ENCODE results near the gene HIGD1A.

HIGD1A gene

GRCh38 chr3:42801784-42802183 lies 2.5 kb downstream of the HIGD1A start:
- DNase-seq (ENCODE audit: low read depth), result no peak
- TF ChIP-seq, protein P1, sequence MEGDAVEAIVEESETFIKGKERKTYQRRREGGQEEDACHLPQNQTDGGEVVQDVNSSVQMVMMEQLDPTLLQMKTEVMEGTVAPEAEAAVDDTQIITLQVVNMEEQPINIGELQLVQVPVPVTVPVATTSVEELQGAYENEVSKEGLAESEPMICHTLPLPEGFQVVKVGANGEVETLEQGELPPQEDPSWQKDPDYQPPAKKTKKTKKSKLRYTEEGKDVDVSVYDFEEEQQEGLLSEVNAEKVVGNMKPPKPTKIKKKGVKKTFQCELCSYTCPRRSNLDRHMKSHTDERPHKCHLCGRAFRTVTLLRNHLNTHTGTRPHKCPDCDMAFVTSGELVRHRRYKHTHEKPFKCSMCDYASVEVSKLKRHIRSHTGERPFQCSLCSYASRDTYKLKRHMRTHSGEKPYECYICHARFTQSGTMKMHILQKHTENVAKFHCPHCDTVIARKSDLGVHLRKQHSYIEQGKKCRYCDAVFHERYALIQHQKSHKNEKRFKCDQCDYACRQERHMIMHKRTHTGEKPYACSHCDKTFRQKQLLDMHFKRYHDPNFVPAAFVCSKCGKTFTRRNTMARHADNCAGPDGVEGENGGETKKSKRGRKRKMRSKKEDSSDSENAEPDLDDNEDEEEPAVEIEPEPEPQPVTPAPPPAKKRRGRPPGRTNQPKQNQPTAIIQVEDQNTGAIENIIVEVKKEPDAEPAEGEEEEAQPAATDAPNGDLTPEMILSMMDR (IDR thresholded peaks at IDR 0.05; ENCODE audit: control insufficient read depth, extremely low read depth, insufficient read depth), result no peak
- no peak overlapping the region for H3K4me3 ChIP-seq (ENCODE audit: low read depth, low read length)

DNA sequence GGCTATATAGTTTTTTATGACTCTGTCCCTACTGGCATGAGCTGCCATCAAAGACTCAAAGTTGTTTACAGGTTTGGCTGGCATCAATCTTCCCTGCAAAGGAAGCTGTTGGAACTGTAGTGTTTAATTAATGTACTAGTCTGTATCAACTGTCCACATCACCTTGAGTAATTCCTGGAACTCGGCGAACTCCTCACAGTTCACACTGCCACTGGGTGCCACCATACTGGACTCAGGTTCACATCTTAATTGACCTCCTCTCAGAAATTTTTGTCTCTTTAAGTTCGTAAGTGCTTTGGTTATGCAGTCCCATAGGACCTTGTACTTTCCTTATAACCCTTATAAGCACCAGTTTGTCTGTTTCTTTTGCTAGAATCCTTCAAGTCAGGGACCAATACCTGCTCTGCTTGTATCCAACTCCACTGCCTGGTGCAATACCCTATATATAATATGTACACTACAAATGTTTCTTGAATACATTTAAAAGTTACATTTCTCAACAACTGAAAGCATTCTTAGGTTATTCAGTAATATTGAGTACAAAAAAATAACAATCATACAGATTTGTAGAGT lies 3.2 kb downstream of the HIGD1A start:
- peak; percentile 62 for DNase-seq (ENCODE audit: low read depth)
- no peak overlapping the region for H3K4me3 ChIP-seq (ENCODE audit: low read depth, low read length)
- TF ChIP-seq, protein P1 (IDR thresholded peaks at IDR 0.05; ENCODE audit: control insufficient read depth, extremely low read depth, insufficient read depth), result no peak

GRCh38 chr3:42800251-42800650 lies 4.0 kb downstream of the HIGD1A start:
- no peak for DNase-seq (ENCODE audit: low read depth)
- TF ChIP-seq, protein P1 (IDR thresholded peaks at IDR 0.05; ENCODE audit: control insufficient read depth, extremely low read depth, insufficient read depth), result no peak
- H3K4me3 ChIP-seq (ENCODE audit: low read depth, low read length), result no peak overlapping the region

GRCh38 chr3:42799376-42799775 lies 4.9 kb downstream of the HIGD1A start:
- H3K4me3 ChIP-seq (ENCODE audit: low read depth, low read length), result no peak overlapping the region
- TF ChIP-seq, protein P1 (IDR thresholded peaks at IDR 0.05; ENCODE audit: control insufficient read depth, extremely low read depth, insufficient read depth), result no peak
- DNase-seq (ENCODE audit: low read depth), result no peak

DNA sequence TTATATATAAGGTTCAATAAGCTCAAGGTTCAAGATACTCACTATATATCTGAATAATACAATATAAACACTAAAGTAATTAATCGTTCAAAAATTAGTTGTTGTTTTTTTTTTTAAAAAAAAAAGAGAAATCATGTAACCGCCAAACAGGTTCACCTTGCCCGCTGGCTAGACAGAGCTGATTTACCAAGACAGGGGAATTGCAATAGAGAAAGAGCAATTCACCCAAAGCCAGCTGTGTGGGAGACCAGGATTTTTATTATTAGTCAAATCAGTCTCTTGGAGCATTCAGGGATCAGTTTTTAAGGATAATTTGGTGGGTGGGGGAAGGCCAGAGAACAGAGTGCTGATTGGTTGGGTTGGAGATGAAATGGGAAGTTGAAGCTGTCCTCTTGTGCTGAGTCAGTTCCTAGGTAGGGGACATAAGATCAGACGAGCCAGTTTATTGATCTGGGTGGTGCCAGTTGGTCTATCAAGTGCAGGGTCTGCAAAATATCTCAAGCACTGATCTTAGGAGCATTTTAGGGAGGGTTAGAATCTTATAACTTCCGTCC lies 7.9 kb downstream of the HIGD1A start:
- TF ChIP-seq, protein P1 (IDR thresholded peaks at IDR 0.05; ENCODE audit: control insufficient read depth, extremely low read depth, insufficient read depth), result no peak
- no peak for DNase-seq (ENCODE audit: low read depth)
- no peak overlapping the region for H3K4me3 ChIP-seq (ENCODE audit: low read depth, low read length)

- no peak for DNase-seq (ENCODE audit: low read depth)
- TF ChIP-seq, protein P1 (IDR thresholded peaks at IDR 0.05; ENCODE audit: control insufficient read depth, extremely low read depth, insufficient read depth), result no peak
- no peak overlapping the region for H3K4me3 ChIP-seq (ENCODE audit: low read depth, low read length)
These were observed 8.6 kb downstream of the HIGD1A start for GRCh38 chr3:42795621-42796181.
